Fibroblast of villous mesenchyme (primary cell): ENCODE data around the gene MICAL3. TPM values are rescaled to one million over a fixed set of nuclear protein-coding genes. Genes with fewer than 3 reads are reported as not detected.
A peak's percentile ranks its signal among the peaks of the same experiment; 100 is the strongest.
"Not testable (repeated sequence)": the region's sequence is repeated elsewhere in the genome, so short reads cannot be mapped to it uniquely, and the experiment has no call there.

Experiments used
- DNase-seq: peaks from one replicate; pipeline ENCODE4 v3.0.0-alpha.2; 2010; ENCODE audit warnings: low read depth
- H3K4me3 ChIP-seq: 2 replicates; pipeline ENCODE4 v1.5.1; 2011; ENCODE audit warnings: low read depth, mild to moderate bottlenecking, low read length
- CTCF ChIP-seq: IDR thresholded peaks from 2 replicates; pipeline ENCODE4 v1.5.1; 2012; ENCODE audit warnings: low read depth, mild to moderate bottlenecking, low read length; ENCODE audit not compliant: insufficient read depth
- total RNA-seq: library from RNA; depleted of rRNA; stranded (reverse); fragments of >200 nt; gene quantifications from 2 replicates; pipeline ENCODE4 v1.2.3, GENCODE V29; 2012

Gene MICAL3
- total RNA-seq, 1 donor = 39.7 TPM

GRCh38 chr22:18028817-18029527 is 4.6 kb upstream of the MICAL3 start:
- no peak for TF ChIP-seq CTCF
- no peak for DNase-seq
- H3K4me3 ChIP-seq = no peak overlapping the region

GRCh38 chr22:18025898-18026297 is 1.5 kb upstream of the MICAL3 start:
- H3K4me3 ChIP-seq, DNase-seq: not testable (repeated sequence)

GRCh38 chr22:18024956-18025720 is 777 bp upstream of the MICAL3 start:
- TF ChIP-seq CTCF = no peak
- peak overlapping the region; percentile 42 for H3K4me3 ChIP-seq
- no peak for DNase-seq

- TF ChIP-seq CTCF = no peak
- peak; percentile 84 for DNase-seq
- H3K4me3 ChIP-seq = peak overlapping the region; percentile 65
These were observed 669 bp downstream of the MICAL3 start for GRCh38 chr22:18023509-18024275.

GRCh38 chr22:18022876-18023275 is 1.5 kb downstream of the MICAL3 start:
- no peak overlapping the region for H3K4me3 ChIP-seq
- TF ChIP-seq CTCF = no peak
- no peak for DNase-seq

- no peak for TF ChIP-seq CTCF
- DNase-seq = no peak
- H3K4me3 ChIP-seq = no peak overlapping the region
These were observed 2.9 kb downstream of the MICAL3 start for GRCh38 chr22:18021431-18021830.

- not testable (repeated sequence) for H3K4me3 ChIP-seq, DNase-seq
These were observed 3.6 kb downstream of the MICAL3 start for GRCh38 chr22:18020743-18021142.
